Esophagus muscularis mucosa (tissue), 3 donors: ENCODE measurements around the gene NEUROD2.
"Not testable (repeated sequence)": the region's sequence is repeated elsewhere in the genome, so short reads cannot be mapped to it uniquely, and the experiment has no call there.

Source experiments
- CTCF ChIP-seq, 3 experiments: fragments of 200-600 bp in 2 of 3; fragments of 450-650 bp in 1 of 3; sonication (generic) in 2 of 3; IDR thresholded peaks; one replicate each; pipeline ENCODE4 v1.5.1; 2017 to 2019; ENCODE audit warnings: antibody characterized with exemption in 3 of 3, mild to moderate bottlenecking in 2 of 3, moderate library complexity in 1 of 3
- POLR2A ChIP-seq: fragments of 450-650 bp; IDR thresholded peaks from one replicate; pipeline ENCODE4 v1.6.1; 2017; ENCODE audit warnings: antibody characterized with exemption, moderate library complexity, mild to moderate bottlenecking, low read depth
- POLR2AphosphoS5 ChIP-seq, 2 donors: sonication (generic); formaldehyde crosslinking; IDR thresholded peaks; one replicate each; pipeline ENCODE4 v1.6.1; 2017; ENCODE audit warnings: antibody characterized with exemption in 2 of 2

GRCh38 chr17:39590180-39590579, 17.5 kb downstream of the NEUROD2 start:
- not testable (repeated sequence) for TF ChIP-seq CTCF (IDR thresholded peaks at IDR 0.05); POLR2A; POLR2AphosphoS5 (IDR thresholded peaks at IDR 0.05)
